NCI-H460 (cell line): ENCODE data around the gene SERBP1. TPM values are rescaled to one million over a fixed set of nuclear protein-coding genes. Genes with fewer than 3 reads are reported as not detected.

ENCODE experiments used
- DNase-seq: peaks from one replicate; pipeline ENCODE4 v3.0.0-alpha.2; 2016; ENCODE audit warnings: low read depth; ENCODE audit errors: extremely low read depth
- small RNA-seq, 2 experiments: library from RNA; depleted of rRNA; stranded (forward); fragments of <200 nt; gene quantifications; one replicate each; pipeline ENCODE3, GENCODE V24; 2014
- total RNA-seq: library from RNA; depleted of rRNA; stranded (reverse); fragments of >200 nt; shearing (Covaris generic); gene quantifications from 2 replicates; pipeline ENCODE4 v1.2.3, GENCODE V29; 2014; rRNA removed

The SERBP1 gene
- total RNA-seq, 1 experiment from 2014 or later, result 365 TPM

DNA sequence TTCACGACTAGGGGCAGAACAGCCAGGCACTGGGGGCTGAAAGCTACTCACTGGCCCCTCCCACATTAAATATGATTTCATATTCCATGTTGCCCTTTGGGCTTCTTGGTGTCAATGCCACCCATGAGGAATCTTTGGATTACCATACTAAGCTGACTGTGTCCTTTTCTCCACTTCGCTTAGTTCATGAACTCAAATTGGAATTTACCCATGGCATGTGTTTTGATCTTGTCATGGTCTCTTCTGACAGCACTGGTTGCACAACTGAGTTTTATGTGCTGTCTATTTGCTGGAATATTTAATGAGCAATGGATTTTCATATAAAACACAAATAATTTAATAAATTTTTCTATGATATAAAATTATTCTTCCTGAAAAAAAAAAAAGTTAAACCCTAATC, 59.2 kb downstream of the SERBP1 start:
- DNase-seq, result no peak

DNA sequence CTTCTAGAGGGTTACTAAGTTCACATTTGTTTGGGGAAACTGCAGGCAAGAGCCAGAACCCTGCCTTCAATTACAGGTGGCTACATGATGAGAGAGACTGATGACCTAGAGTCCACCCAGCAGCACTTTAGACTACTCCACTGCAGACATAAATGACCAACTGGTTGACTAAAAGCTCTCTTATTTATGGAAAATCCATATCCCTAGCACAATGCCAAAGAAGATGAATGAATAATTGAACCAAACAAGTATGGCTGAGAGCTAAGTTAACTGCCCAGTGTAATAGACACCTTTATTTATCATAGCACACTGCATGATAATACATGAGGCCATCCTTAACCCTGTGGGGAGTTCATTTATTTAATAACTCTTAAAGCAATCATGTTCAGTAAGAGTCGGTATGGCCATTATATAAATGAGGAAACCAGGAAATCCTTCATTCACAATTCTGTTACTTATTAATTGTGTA, 62.1 kb downstream of the SERBP1 start:
- DNase-seq, result no peak

DNA sequence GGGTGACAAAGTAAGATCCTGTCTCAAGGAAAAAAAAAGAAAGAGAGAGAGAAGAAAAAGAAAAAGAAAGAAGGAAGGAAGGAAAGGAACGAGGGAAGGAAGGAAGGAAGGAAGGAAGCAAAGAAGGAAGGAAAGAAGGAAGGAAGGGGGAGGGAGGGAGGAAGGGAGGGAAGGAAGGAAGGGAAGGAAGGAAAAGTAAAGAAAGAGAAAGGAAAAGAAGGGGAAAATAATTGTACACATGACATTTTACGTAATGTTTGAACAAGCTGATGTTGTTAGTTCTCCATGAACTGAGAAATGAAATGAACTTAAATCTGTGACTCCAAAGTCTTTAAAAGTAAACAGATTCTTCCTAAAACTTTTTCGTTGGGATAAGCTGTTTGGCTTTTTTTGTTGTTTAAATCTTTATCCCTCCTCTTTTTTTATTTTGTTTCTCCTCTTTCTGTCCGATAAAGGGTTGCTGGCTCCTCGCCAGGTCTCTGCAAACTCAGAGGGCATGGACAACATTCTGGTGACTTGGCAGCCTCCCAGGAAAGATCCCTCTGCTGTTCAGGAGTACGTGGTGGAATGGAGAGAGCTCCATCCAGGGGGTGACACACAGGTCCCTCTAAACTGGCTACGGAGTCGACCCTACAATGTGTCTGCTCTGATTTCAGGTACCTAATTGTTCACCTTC, 62.7 kb downstream of the SERBP1 start:
- peak; percentile 3 for DNase-seq

DNA sequence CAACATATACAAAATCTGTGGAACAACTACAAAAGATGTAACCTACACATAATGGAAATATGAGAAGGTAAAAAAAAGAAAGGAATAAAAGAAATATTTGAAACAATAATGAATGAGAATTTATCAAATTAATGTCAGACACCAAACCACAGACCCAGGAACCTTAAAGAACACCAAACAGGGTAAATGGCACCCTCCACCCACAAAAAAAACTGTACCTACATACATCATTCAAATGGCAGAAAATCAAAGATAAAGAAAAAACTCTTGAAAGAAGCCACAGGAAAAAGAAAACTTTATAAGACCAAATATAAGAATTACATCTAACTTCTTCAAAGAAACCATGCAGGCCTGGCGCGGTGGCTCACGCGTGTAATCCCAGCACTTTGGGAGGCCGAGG, 68.6 kb downstream of the SERBP1 start:
- no peak for DNase-seq

DNA sequence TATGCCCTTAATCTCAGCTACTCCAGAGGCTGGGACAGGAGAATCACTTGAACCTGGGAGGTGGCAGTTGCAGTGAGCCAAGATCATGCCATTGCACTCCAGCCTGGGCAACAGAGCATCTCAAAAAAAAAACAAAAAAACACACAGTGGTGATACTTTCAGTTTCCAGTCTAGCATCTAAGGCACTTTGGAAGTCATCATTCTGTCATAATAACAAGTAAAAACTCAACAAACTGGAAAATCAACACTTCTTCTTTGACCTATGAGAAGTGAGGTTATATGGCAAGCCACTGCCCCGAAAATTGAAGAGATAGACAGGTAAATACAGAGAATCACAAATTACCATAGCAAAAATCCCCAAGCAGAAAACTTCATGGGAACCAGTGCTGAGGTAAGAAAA, 70.6 kb downstream of the SERBP1 start:
- DNase-seq, result no peak

Small RNA genes within 50 kb of the gene (small RNA-seq; reads per million reads assigned to genes)
- gene RNU6-387P, result 0 reads per million in 2 experiments

Other genes starting within 250 kb of the SERBP1 start
- not detected in 2 replicates for gene IL12RB2, start 122.5 kb downstream of the SERBP1 start, total RNA-seq